Measurements from ENCODE around the gene ADSS1.

Gene ADSS1

GRCh38 chr14:104766863-104767633, 43.0 kb downstream of the ADSS1 start:
- TF ChIP-seq CTCF (IDR thresholded peaks at IDR 0.05; ENCODE audit: extremely low read depth, insufficient read depth, missing control alignments), result no peak
- in situ Hi-C loops (cut with MboI; ENCODE audit: low pct_unique_long_range_greater_than_20kb, low sequenced_read_pairs, unreplicated experiment), result loop anchor here (10.0 to 25.0 kb wide), 2 partner anchors 58 to 270 kb away; no protein-coding TSS in a partner anchor
- DNase-seq (ENCODE audit: low spot score), result no peak

- no peak for TF ChIP-seq CTCF (IDR thresholded peaks at IDR 0.05; ENCODE audit: extremely low read depth, insufficient read depth, missing control alignments)
- in situ Hi-C loops (cut with MboI; ENCODE audit: low pct_unique_long_range_greater_than_20kb, low sequenced_read_pairs, unreplicated experiment), result loop anchor here (10.0 to 25.0 kb wide), 2 partner anchors 57 to 270 kb away; no protein-coding TSS in a partner anchor
- DNase-seq (ENCODE audit: low spot score), result no peak
These were observed 43.5 kb downstream of the ADSS1 start for GRCh38 chr14:104767634-104767918.

- peak; percentile 98 for TF ChIP-seq CTCF (IDR thresholded peaks at IDR 0.05; ENCODE audit: extremely low read depth, insufficient read depth, missing control alignments)
- in situ Hi-C loops (cut with MboI; ENCODE audit: low pct_unique_long_range_greater_than_20kb, low sequenced_read_pairs, unreplicated experiment), result loop anchor here (10.0 to 25.0 kb wide), 2 partner anchors 56 to 269 kb away; no protein-coding TSS in a partner anchor
- DNase-seq (ENCODE audit: low spot score), result peak; percentile 92
These were observed 44.7 kb downstream of the ADSS1 start for GRCh38 chr14:104768437-104769323.

GRCh38 chr14:104769324-104770071, 45.5 kb downstream of the ADSS1 start:
- no peak for DNase-seq (ENCODE audit: low spot score)
- in situ Hi-C loops (cut with MboI; ENCODE audit: low pct_unique_long_range_greater_than_20kb, low sequenced_read_pairs, unreplicated experiment), result loop anchor here (10.0 to 25.0 kb wide), 2 partner anchors 55 to 268 kb away; no protein-coding TSS in a partner anchor
- TF ChIP-seq CTCF (IDR thresholded peaks at IDR 0.05; ENCODE audit: extremely low read depth, insufficient read depth, missing control alignments), result no peak

GRCh38 chr14:104770072-104770579, 46.1 kb downstream of the ADSS1 start:
- in situ Hi-C loops (cut with MboI; ENCODE audit: low pct_unique_long_range_greater_than_20kb, low sequenced_read_pairs, unreplicated experiment), result loop anchor here (25.0 kb wide), 1 partner anchor 267 kb away; no protein-coding TSS in a partner anchor
- DNase-seq (ENCODE audit: low spot score), result no peak
- no peak for TF ChIP-seq CTCF (IDR thresholded peaks at IDR 0.05; ENCODE audit: extremely low read depth, insufficient read depth, missing control alignments)

- TF ChIP-seq CTCF (IDR thresholded peaks at IDR 0.05; ENCODE audit: extremely low read depth, insufficient read depth, missing control alignments), result peak; percentile 49
- no peak for DNase-seq (ENCODE audit: low spot score)
- in situ Hi-C loops (cut with MboI; ENCODE audit: low pct_unique_long_range_greater_than_20kb, low sequenced_read_pairs, unreplicated experiment), result loop anchor here (25.0 kb wide), 1 partner anchor 266 kb away; no protein-coding TSS in a partner anchor
These were observed 46.8 kb downstream of the ADSS1 start for GRCh38 chr14:104770851-104771272.

Data from GM13977 (cell line).